H1 (cell line): ENCODE measurements around the gene PLEKHG5. TPM values are rescaled to one million over a fixed set of nuclear protein-coding genes. Genes with fewer than 3 reads are reported as not detected.

Experiments
- CTCF ChIA-PET: fragments of 300-600 bp; sonication (Branson Sonifier 250); formaldehyde crosslinking; loops from one replicate; lab custom pipeline; 2021; ENCODE audit not compliant: partially characterized antibody; lab: Charles Lee
- POLR2A ChIA-PET: fragments of 300-600 bp; sonication (Branson Sonifier 250); formaldehyde crosslinking; loops from one replicate; lab custom pipeline; 2021; ENCODE audit warnings: inconsistent platforms; ENCODE audit not compliant: partially characterized antibody; lab: Charles Lee
- DNase-seq, 2 experiments: peaks; one replicate each; pipeline versions ENCODE4 v3.0.0 to v3.0.0-alpha.2; 2010 to 2022; ENCODE audit warnings: low spot score in 2 of 2, low read depth in 1 of 2, mixed read lengths in 1 of 2
- FAIRE-seq: peaks from 2 replicates; lab custom pipeline; 2011; peaks lifted over from hg19 to GRCh38; lab: Jason Lieb, UNC
- H2AFZ ChIP-seq: 2 replicates; pipeline ENCODE4 v1.8.1; 2012; ENCODE audit warnings: low read length, inconsistent platforms
- H2AK5ac ChIP-seq: 2 replicates; pipeline ENCODE4 v1.6.1; 2013; ENCODE audit warnings: low read depth, low read length
- H2BK120ac ChIP-seq: replicated peaks from 2 replicates; pipeline ENCODE3; 2013; ENCODE audit warnings: low read depth, low read length, inconsistent platforms
- H2BK12ac ChIP-seq: 2 replicates; pipeline ENCODE4 v1.6.1; 2013; ENCODE audit warnings: low read depth, low read length
- H2BK15ac ChIP-seq: 2 replicates; pipeline ENCODE4 v1.6.1; 2013; ENCODE audit warnings: low read length
- H2BK20ac ChIP-seq: 2 replicates; pipeline ENCODE4 v1.6.1; 2013; ENCODE audit warnings: low read length
- H2BK5ac ChIP-seq: 2 replicates; pipeline ENCODE4 v1.6.1; 2013; ENCODE audit warnings: low read depth, low read length
- H3K14ac ChIP-seq: 2 replicates; pipeline ENCODE4 v1.6.1; 2013; ENCODE audit warnings: inconsistent platforms; ENCODE audit not compliant: insufficient read length
- H3K18ac ChIP-seq: 2 replicates; pipeline ENCODE4 v1.6.1; 2013; ENCODE audit warnings: low read length; ENCODE audit errors: extremely low read depth
- H3K23ac ChIP-seq: 2 replicates; pipeline ENCODE4 v1.6.1; 2013; ENCODE audit warnings: inconsistent platforms; ENCODE audit not compliant: insufficient read length
- H3K23me2 ChIP-seq: 2 replicates; pipeline ENCODE4 v1.6.1; 2013; ENCODE audit warnings: low read depth, low read length
- H3K27ac ChIP-seq: 2 replicates; pipeline ENCODE4 v1.6.1; 2011; ENCODE audit warnings: low read depth, low read length, inconsistent platforms
- H3K27me3 ChIP-seq, 4 experiments: replicated peaks in 1 of 4; 1 replicate in 1 of 4; 2 replicates in 3 of 4; pipeline versions ENCODE4 v1.6.1 to v1.8.1; 2011 to 2013; ENCODE audit warnings: low read length in 3 of 4, mild to moderate bottlenecking in 3 of 4, inconsistent platforms in 2 of 4, mixed read lengths in 2 of 4, moderate library complexity in 1 of 4; ENCODE audit not compliant: control insufficient read depth in 3 of 4, insufficient read depth in 3 of 4; ENCODE audit errors: extremely low read depth in 1 of 4
- H3K36me3 ChIP-seq, 4 experiments: 2 replicates each; pipeline versions ENCODE4 v1.6.1 to v1.8.1; 2011 to 2013; ENCODE audit warnings: mild to moderate bottlenecking in 4 of 4, low read length in 3 of 4, moderate library complexity in 2 of 4, control low read depth in 1 of 4, inconsistent platforms in 1 of 4; ENCODE audit not compliant: insufficient read depth in 4 of 4, control insufficient read depth in 2 of 4
- H3K4ac ChIP-seq: replicated peaks from 2 replicates; pipeline ENCODE3; 2013; ENCODE audit warnings: low read length, low read depth, mixed read lengths, inconsistent platforms; ENCODE audit not compliant: insufficient read length
- H3K4me1 ChIP-seq, 4 experiments: replicated peaks in 1 of 4; 1 replicate in 1 of 4; 2 replicates in 3 of 4; pipeline versions ENCODE4 v1.6.1 to v1.8.1; 2011 to 2013; ENCODE audit warnings: low read length in 3 of 4, inconsistent platforms in 2 of 4, mixed read lengths in 1 of 4; ENCODE audit not compliant: insufficient read depth in 4 of 4, control insufficient read depth in 3 of 4
- H3K4me2 ChIP-seq, 2 experiments: 2 replicates each; pipeline versions ENCODE4 v1.6.1 to v1.8.1; 2011 to 2013; ENCODE audit warnings: low read depth in 2 of 2, low read length in 2 of 2, control low read depth in 1 of 2, inconsistent platforms in 1 of 2, mild to moderate bottlenecking in 1 of 2; ENCODE audit not compliant: insufficient read depth in 1 of 2
- H3K4me3 ChIP-seq, 4 experiments: fragments of 200-600, 300-600 bp in 1 of 4; sonication (generic), shearing (Covaris generic), sonication (Bioruptor Twin) in 1 of 4; 2 replicates each; pipeline versions ENCODE4 v1.5.1 to v1.8.1; 2011 to 2016; ENCODE audit warnings: low read length in 4 of 4, low read depth in 3 of 4, control low read depth in 2 of 4, inconsistent platforms in 2 of 4, mild to moderate bottlenecking in 2 of 4, mixed read lengths in 1 of 4, moderate library complexity in 1 of 4; ENCODE audit not compliant: insufficient read depth in 2 of 4; ENCODE audit errors: extremely low read depth in 1 of 4
- H3K56ac ChIP-seq: replicated peaks from 2 replicates; pipeline ENCODE3; 2013; ENCODE audit warnings: low read depth, mild to moderate bottlenecking, mixed read lengths, low read length, inconsistent platforms; ENCODE audit not compliant: insufficient read length
- H3K79me1 ChIP-seq: 2 replicates; pipeline ENCODE4 v1.6.1; 2013; ENCODE audit warnings: low read depth, low read length, control low read depth
- H3K79me2 ChIP-seq, 2 experiments: 2 replicates each; pipeline versions ENCODE4 v1.6.1 to v1.8.1; 2012 to 2013; ENCODE audit warnings: low read length in 2 of 2, mild to moderate bottlenecking in 2 of 2, inconsistent platforms in 1 of 2; ENCODE audit not compliant: insufficient read depth in 2 of 2, control insufficient read depth in 1 of 2
- H3K9ac ChIP-seq, 4 experiments: replicated peaks in 1 of 4; 1 replicate in 1 of 4; 2 replicates in 3 of 4; pipeline versions ENCODE4 v1.6.1 to v1.8.1; 2011 to 2013; ENCODE audit warnings: low read depth in 3 of 4, low read length in 3 of 4, control low read depth in 2 of 4, mild to moderate bottlenecking in 2 of 4, moderate library complexity in 2 of 4, inconsistent platforms in 1 of 4; ENCODE audit errors: extremely low read depth in 1 of 4
- H3K9me3 ChIP-seq, 2 experiments: 2 replicates each; pipeline versions ENCODE4 v1.6.1 to v1.8.1; 2012 to 2013; ENCODE audit warnings: mild to moderate bottlenecking in 2 of 2, moderate library complexity in 2 of 2, control low read depth in 1 of 2, inconsistent platforms in 1 of 2, low read depth in 1 of 2, low read length in 1 of 2, mixed read lengths in 1 of 2; ENCODE audit not compliant: insufficient read depth in 2 of 2
- H4K20me1 ChIP-seq, 2 experiments: replicated peaks in 1 of 2; 2 replicates each; pipeline versions ENCODE3 to v1.8.1; 2011 to 2013; ENCODE audit warnings: inconsistent platforms in 2 of 2, low read length in 2 of 2, mild to moderate bottlenecking in 1 of 2; ENCODE audit not compliant: insufficient read depth in 2 of 2, control insufficient read depth in 1 of 2
- H4K5ac ChIP-seq: 2 replicates; pipeline ENCODE4 v1.6.1; 2013; ENCODE audit warnings: low read length, low read depth, mixed read lengths, inconsistent platforms; ENCODE audit not compliant: insufficient read length
- H4K8ac ChIP-seq: 2 replicates; pipeline ENCODE4 v1.8.0; 2013; ENCODE audit warnings: mild to moderate bottlenecking, moderate library complexity, low read length, inconsistent platforms; ENCODE audit not compliant: insufficient read depth; ENCODE audit errors: extremely low read depth
- H4K91ac ChIP-seq: replicated peaks from 2 replicates; pipeline ENCODE3; 2013; ENCODE audit warnings: low read length, mixed read lengths, inconsistent platforms; ENCODE audit not compliant: insufficient read length
- CREB1 ChIP-seq: IDR thresholded peaks from 2 replicates; pipeline ENCODE4 v1.6.1; 2012; ENCODE audit warnings: inconsistent platforms
- CTBP2 ChIP-seq: IDR thresholded peaks from 2 replicates; pipeline ENCODE4 v1.7.0; 2011; ENCODE audit warnings: borderline replicate concordance, mild to moderate bottlenecking, moderate library complexity, mixed read lengths, low read length; ENCODE audit not compliant: insufficient read depth, insufficient read length
- EP300 ChIP-seq, 2 experiments: IDR thresholded peaks; 1 replicate in 1 of 2; 2 replicates in 1 of 2; pipeline ENCODE4 v1.6.1; 2011 to 2012; ENCODE audit warnings: low read depth in 2 of 2, low read length in 2 of 2, mild to moderate bottlenecking in 2 of 2, borderline replicate concordance in 1 of 2, inconsistent platforms in 1 of 2, moderate library complexity in 1 of 2
- GABPA ChIP-seq: IDR thresholded peaks from 2 replicates; pipeline ENCODE4 v1.6.1; 2011; ENCODE audit warnings: mild to moderate bottlenecking, low read length, moderate library complexity, borderline replicate concordance; ENCODE audit not compliant: insufficient read depth
- PHF8 ChIP-seq: fragments of 200-600 bp; sonication (generic); conservative IDR thresholded peaks from 2 replicates; pipeline ENCODE4 v1.7.1; 2012; ENCODE audit warnings: low read depth, mild to moderate bottlenecking, inconsistent platforms, low read length, moderate library complexity
- RBBP5 ChIP-seq: IDR thresholded peaks from 2 replicates; pipeline ENCODE4 v1.7.1; 2012; ENCODE audit warnings: low read depth, mild to moderate bottlenecking, inconsistent platforms, low read length, moderate library complexity, borderline replicate concordance
- SP4 ChIP-seq: IDR thresholded peaks from 2 replicates; pipeline ENCODE4 v1.6.1; 2012; ENCODE audit warnings: low read length, inconsistent platforms
- SUZ12 ChIP-seq: fragments of 200-600 bp; sonication (generic); IDR thresholded peaks from 2 replicates; pipeline ENCODE4 v1.6.1; 2012; ENCODE audit warnings: mild to moderate bottlenecking, inconsistent platforms, low read length, moderate library complexity, mixed read lengths
- WGBS, 2 experiments: shearing (Covaris generic) in 1 of 2; methylation state at CpG; one replicate each; pipeline versions ENCODE4 v1.1.6 to v1.1.7; 2013 to 2015; ENCODE audit warnings: low lambda C conversion rate in 2 of 2, mixed read lengths in 2 of 2, inconsistent platforms in 1 of 2, low coverage in 1 of 2, missing lambda C conversion rate in 1 of 2; ENCODE audit not compliant: insufficient replicate concordance in 2 of 2, insufficient coverage in 1 of 2, insufficient read length in 1 of 2; ENCODE audit errors: extremely low coverage in 1 of 2, missing lambda C conversion rate in 1 of 2; 5-methylcytosine and 5-hydroxymethylcytosine counted together
- polyA plus RNA-seq, 7 experiments: library from polyadenylated mRNA; depleted of rRNA in 3 of 7; stranded (reverse) in 5 of 7; unstranded in 2 of 7; fragments of >200 nt in 5 of 7; fragments of 200-250 nt in 2 of 7; gene quantifications; 1 replicate in 5 of 7; 2 replicates in 1 of 7; 4 replicates in 1 of 7; pipeline versions ENCODE4 v1.2.1 to v1.2.3, GENCODE V29; 2011 to 2013; ENCODE audit warnings: missing spikeins in 2 of 7, mixed read lengths in 2 of 7
- total RNA-seq: library from RNA; stranded (reverse); fragmentation: NEBNext Ultra II Directional; extraction: Animal tissue kit (Norgen Biotek cat#: 25700); gene quantifications from 2 replicates; pipeline ENCODE4 v1.2.1, GENCODE V29; 2021
- TF ChIP-seq, protein P1 (sequence below): IDR thresholded peaks from 2 replicates; pipeline ENCODE4 v1.6.1; 2012; ENCODE audit warnings: inconsistent platforms

Gene PLEKHG5
- total and polyA plus RNA-seq, 2 of the 8 experiments (the other 6 are each of a cell fraction or from before 2014, with no cell fraction given) = 10.4 to 13.8 TPM

DNA sequence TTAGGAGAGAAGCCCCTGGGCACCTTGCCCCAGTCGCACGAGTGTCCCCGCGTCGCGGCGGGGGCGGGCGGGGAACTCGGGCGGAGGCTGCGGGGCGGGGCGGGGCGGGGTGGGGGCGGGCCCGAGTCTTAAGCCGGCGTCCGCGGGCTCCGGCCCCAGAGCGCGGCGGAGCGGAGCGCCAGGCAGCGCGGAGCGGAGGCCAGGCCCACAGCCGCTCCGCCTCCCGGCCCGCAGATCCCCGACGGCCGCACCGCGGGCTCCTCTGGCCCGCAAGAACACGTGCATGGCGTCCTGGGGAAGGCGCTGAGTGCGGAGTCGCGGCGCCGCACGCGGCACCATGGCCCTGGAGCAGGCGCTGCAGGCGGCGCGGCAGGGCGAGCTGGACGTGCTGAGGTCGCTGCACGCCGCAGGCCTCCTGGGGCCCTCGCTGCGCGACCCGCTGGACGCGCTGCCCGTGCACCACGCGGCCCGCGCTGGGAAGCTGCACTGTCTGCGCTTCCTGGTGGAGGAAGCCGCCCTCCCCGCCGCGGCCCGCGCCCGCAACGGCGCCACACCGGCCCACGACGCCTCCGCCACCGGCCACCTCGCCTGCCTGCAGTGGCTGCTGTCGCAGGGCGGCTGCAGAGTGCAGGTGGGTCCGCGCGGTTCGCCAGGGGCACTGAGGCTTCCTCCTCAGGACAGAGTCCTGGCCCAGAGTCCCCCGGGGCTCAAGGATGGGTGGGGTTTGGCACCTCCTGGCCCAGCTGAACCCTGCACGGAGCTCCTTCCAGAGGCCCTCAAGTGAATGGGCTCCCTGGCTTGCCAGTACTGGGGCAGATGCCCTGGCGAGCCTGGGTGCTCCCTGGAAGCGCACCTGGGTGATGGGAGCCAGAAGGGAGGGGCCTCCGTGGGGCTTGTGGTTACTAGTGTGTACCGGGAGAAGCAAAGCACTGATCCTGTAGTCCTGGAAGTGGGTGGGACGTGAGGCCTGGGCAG is 66.6 kb downstream of the PLEKHG5 start, which contains the start of gene ESPN:
Gene ESPN, plus strand, starts transcription at position 158 of the 975 bp plus-strand sequence. Its CDS starts 180 bp downstream, at position 338.
- Histone ChIP-seq H2AFZ (0 out of 2 replicates have a peak within 1 kb of the TSS, but pooled peaks have one; percentile 31), H4K20me1 (peaks cover 0 to 7% of the 10 kb centered on the region in 2 experiments), H3K56ac (no peak within 1 kb of the TSS), H3K4me3 (peak within 1 kb of the TSS in 3 of 4 experiments; percentile 15 to 52 (median 19); a peak in 5 of 8 replicates), H2BK120ac (no peak within 1 kb of the TSS), H3K27ac (no peak within 1 kb of the TSS), H2BK20ac (no peak within 1 kb of the TSS), H3K4ac (no peak within 1 kb of the TSS), H3K4me1 (peaks cover 0 to 29% (median 12%) of the 10 kb centered on the region in 4 experiments; a peak in 5 of 7 replicates), H2BK15ac (0 out of 2 replicates have a peak within 1 kb of the TSS, but pooled peaks have one; percentile 72), H3K9me3 (no peaks in the 10 kb centered on the region), H3K27me3 (peaks cover 48 to 73% (median 65%) of the 10 kb centered on the region in 4 experiments), H2AK5ac (no peak within 1 kb of the TSS), H3K9ac (no peak within 1 kb of the TSS), H3K23ac (no peak within 1 kb of the TSS), H4K8ac (peak within 1 kb of the TSS; percentile 45), H3K18ac (peak within 1 kb of the TSS; percentile 32), H3K36me3 (peaks cover 0 to 5% (median 0%) of the 10 kb centered on the region in 4 experiments; a peak in 1 of 8 replicates), H2BK5ac (no peak within 1 kb of the TSS), H4K5ac (no peak within 1 kb of the TSS), H3K79me1 (no peaks in the 10 kb centered on the region), H3K79me2 (no peaks in the 10 kb centered on the region), H3K23me2 (peaks cover 13% of the 10 kb centered on the region; the same call in 1 of the 2 replicates), H4K91ac (no peak within 1 kb of the TSS), H3K14ac (no peak within 1 kb of the TSS), H3K4me2 (peak within 1 kb of the TSS; percentile 26 to 67), H2BK12ac (no peak within 1 kb of the TSS; the same call in 1 of the 2 replicates)
- ChIA-PET POLR2A (interaction anchor here (0.6 to 1.7 kb wide), 4 partner anchors 16 to 176 kb away, joined by 3 to 4 read pairs (median 3); no protein-coding TSS in a partner anchor), CTCF (interaction anchor here (0.5 to 2.9 kb wide), 7 partner anchors 12 to 294 kb away, joined by 3 to 42 read pairs (median 4); no protein-coding TSS in a partner anchor)
- peak in 1 of 2 experiments; percentile 60 for DNase-seq
- 29% methylated on average over 50 of the region's 99 CpGs; no CpG with 5 or more reads in 1 of the 2 experiments for WGBS, 2 experiments
- FAIRE-seq = no peak
- TF ChIP-seq CREB1 (no peak), SP4 (no peak), GABPA (peak; percentile 10; the same call in 1 of the 2 replicates), EP300 (IDR thresholded peaks at IDR 0.05; ENCODE audit: borderline replicate concordance in 1 of 2, low read depth in 2 of 2, low read length in 2 of 2) (no peak), RBBP5 (0 out of 2 replicates have a peak, but pooled peaks have one; percentile 19), PHF8 (0 out of 2 replicates have a peak, but pooled peaks have one; percentile 13), CTBP2 (no peak), SUZ12 (peak; percentile 67)
- TF ChIP-seq, protein P1, sequence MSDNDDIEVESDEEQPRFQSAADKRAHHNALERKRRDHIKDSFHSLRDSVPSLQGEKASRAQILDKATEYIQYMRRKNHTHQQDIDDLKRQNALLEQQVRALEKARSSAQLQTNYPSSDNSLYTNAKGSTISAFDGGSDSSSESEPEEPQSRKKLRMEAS = peak; percentile 54; the same call in 1 of the 2 replicates
